Measurements from ENCODE around the gene LAMA2. TPM values are rescaled to one million over a fixed set of nuclear protein-coding genes. Genes with fewer than 3 reads are reported as not detected.
"Not testable (repeated sequence)": the region's sequence is repeated elsewhere in the genome, so short reads cannot be mapped to it uniquely, and the experiment has no call there.

LAMA2 gene
- total RNA-seq, 2 experiments from 2014 or later = 2.0 to 3.0 TPM

GRCh38 chr6:129059650-129060049 lies 176.7 kb downstream of the LAMA2 start:
- Mint-ChIP-seq H3K4me3 (no peak overlapping the region), H3K36me3 (no peaks in the 10 kb centered on the region), H3K9me3 (no peaks in the 10 kb centered on the region), H3K27me3 (peaks cover 4% of the 10 kb centered on the region), H3K27ac (no peak overlapping the region), H3K4me1 (no peaks in the 10 kb centered on the region)
- no peak for DNase-seq

GRCh38 chr6:129069006-129069405 lies 186.1 kb downstream of the LAMA2 start:
- no peak for DNase-seq
- H3K4me1 Mint-ChIP-seq = no peaks in the 10 kb centered on the region
- H3K4me3 Mint-ChIP-seq = no peak overlapping the region
- peaks cover 9% of the 10 kb centered on the region for H3K9me3 Mint-ChIP-seq
- H3K27ac Mint-ChIP-seq = no peak overlapping the region
- H3K36me3 Mint-ChIP-seq = no peaks in the 10 kb centered on the region
- peaks cover 8% of the 10 kb centered on the region for H3K27me3 Mint-ChIP-seq

- DNase-seq = no peak
- H3K4me1 Mint-ChIP-seq = no peaks in the 10 kb centered on the region
- no peak overlapping the region for H3K4me3 Mint-ChIP-seq
- no peaks in the 10 kb centered on the region for H3K36me3 Mint-ChIP-seq
- peaks cover 10% of the 10 kb centered on the region for H3K27me3 Mint-ChIP-seq
- no peaks in the 10 kb centered on the region for H3K9me3 Mint-ChIP-seq
- H3K27ac Mint-ChIP-seq = no peak overlapping the region
These were observed 190.1 kb downstream of the LAMA2 start for GRCh38 chr6:129073051-129073450.

- Mint-ChIP-seq H3K27me3 (peaks cover 13% of the 10 kb centered on the region), H3K9me3 (no peaks in the 10 kb centered on the region), H3K4me3 (no peak overlapping the region), H3K36me3 (no peaks in the 10 kb centered on the region), H3K27ac (no peak overlapping the region), H3K4me1 (no peaks in the 10 kb centered on the region)
- no peak for DNase-seq
These were observed 190.9 kb downstream of the LAMA2 start for GRCh38 chr6:129073691-129074395.

- Mint-ChIP-seq H3K27me3 (peaks cover 3% of the 10 kb centered on the region), H3K4me1 (no peaks in the 10 kb centered on the region), H3K4me3 (no peak overlapping the region), H3K36me3 (no peaks in the 10 kb centered on the region), H3K9me3 (no peaks in the 10 kb centered on the region), H3K27ac (no peak overlapping the region)
- no peak for DNase-seq
These were observed 201.5 kb downstream of the LAMA2 start for GRCh38 chr6:129084406-129084805.

- not testable (repeated sequence) for H3K4me3 Mint-ChIP-seq, H3K36me3 Mint-ChIP-seq, H3K27me3 Mint-ChIP-seq, H3K27ac Mint-ChIP-seq, H3K9me3 Mint-ChIP-seq, H3K4me1 Mint-ChIP-seq, DNase-seq
These were observed 205.5 kb downstream of the LAMA2 start for GRCh38 chr6:129088481-129088880.

- H3K27me3 Mint-ChIP-seq = peaks cover 3% of the 10 kb centered on the region
- H3K9me3 Mint-ChIP-seq = no peaks in the 10 kb centered on the region
- DNase-seq = no peak
- no peaks in the 10 kb centered on the region for H3K36me3 Mint-ChIP-seq
- no peak overlapping the region for H3K4me3 Mint-ChIP-seq
- no peak overlapping the region for H3K27ac Mint-ChIP-seq
- no peaks in the 10 kb centered on the region for H3K4me1 Mint-ChIP-seq
These were observed 206.4 kb downstream of the LAMA2 start for GRCh38 chr6:129089357-129089756.

GRCh38 chr6:129094147-129094546 lies 211.2 kb downstream of the LAMA2 start:
- H3K36me3 Mint-ChIP-seq = no peaks in the 10 kb centered on the region
- no peak overlapping the region for H3K27ac Mint-ChIP-seq
- DNase-seq = no peak
- H3K4me3 Mint-ChIP-seq = no peak overlapping the region
- H3K4me1 Mint-ChIP-seq = no peaks in the 10 kb centered on the region
- H3K27me3 Mint-ChIP-seq = no peaks in the 10 kb centered on the region
- no peaks in the 10 kb centered on the region for H3K9me3 Mint-ChIP-seq

- Mint-ChIP-seq H3K4me1 (no peaks in the 10 kb centered on the region), H3K36me3 (no peaks in the 10 kb centered on the region), H3K4me3 (no peak overlapping the region), H3K9me3 (no peaks in the 10 kb centered on the region), H3K27me3 (no peaks in the 10 kb centered on the region), H3K27ac (no peak overlapping the region)
- DNase-seq = no peak
These were observed 213.8 kb downstream of the LAMA2 start for GRCh38 chr6:129096651-129097290.

- Mint-ChIP-seq H3K4me3 (no peak overlapping the region), H3K36me3 (no peaks in the 10 kb centered on the region), H3K27me3 (no peaks in the 10 kb centered on the region), H3K27ac (no peak overlapping the region), H3K4me1 (no peaks in the 10 kb centered on the region), H3K9me3 (no peaks in the 10 kb centered on the region)
- DNase-seq = no peak
These were observed 215.2 kb downstream of the LAMA2 start for GRCh38 chr6:129098061-129098553.

GRCh38 chr6:129099696-129100095 lies 216.8 kb downstream of the LAMA2 start:
- H3K9me3 Mint-ChIP-seq = no peaks in the 10 kb centered on the region
- no peak overlapping the region for H3K27ac Mint-ChIP-seq
- no peaks in the 10 kb centered on the region for H3K27me3 Mint-ChIP-seq
- no peak overlapping the region for H3K4me3 Mint-ChIP-seq
- no peak for DNase-seq
- no peaks in the 10 kb centered on the region for H3K4me1 Mint-ChIP-seq
- H3K36me3 Mint-ChIP-seq = no peaks in the 10 kb centered on the region

- no peak overlapping the region for H3K4me3 Mint-ChIP-seq
These were observed 217.2 kb downstream of the LAMA2 start for GRCh38 chr6:129100164-129100563.

GRCh38 chr6:129102741-129103140 lies 219.8 kb downstream of the LAMA2 start:
- Mint-ChIP-seq H3K27me3 (peaks cover 7% of the 10 kb centered on the region), H3K4me1 (no peaks in the 10 kb centered on the region)

More at GRCh38 chr6:129100164-129100563, 217.2 kb downstream of the LAMA2 start:
- H3K27ac Mint-ChIP-seq = no peak overlapping the region
- no peaks in the 10 kb centered on the region for H3K9me3 Mint-ChIP-seq
- no peaks in the 10 kb centered on the region for H3K36me3 Mint-ChIP-seq
- no peaks in the 10 kb centered on the region for H3K4me1 Mint-ChIP-seq
- no peak for DNase-seq
- no peaks in the 10 kb centered on the region for H3K27me3 Mint-ChIP-seq

GRCh38 chr6:129104131-129104530 lies 221.2 kb downstream of the LAMA2 start:
- Mint-ChIP-seq H3K4me1 (no peaks in the 10 kb centered on the region), H3K36me3 (no peaks in the 10 kb centered on the region), H3K27ac (no peak overlapping the region), H3K9me3 (no peaks in the 10 kb centered on the region), H3K27me3 (peaks cover 14% of the 10 kb centered on the region), H3K4me3 (no peak overlapping the region)
- DNase-seq = no peak

More at GRCh38 chr6:129102741-129103140, 219.8 kb downstream of the LAMA2 start:
- DNase-seq = no peak
- no peaks in the 10 kb centered on the region for H3K9me3 Mint-ChIP-seq
- H3K36me3 Mint-ChIP-seq = no peaks in the 10 kb centered on the region
- H3K27ac Mint-ChIP-seq = no peak overlapping the region
- no peak overlapping the region for H3K4me3 Mint-ChIP-seq

GRCh38 chr6:129104560-129104959 lies 221.6 kb downstream of the LAMA2 start:
- no peaks in the 10 kb centered on the region for H3K36me3 Mint-ChIP-seq
- peaks cover 14% of the 10 kb centered on the region for H3K27me3 Mint-ChIP-seq
- no peak for DNase-seq
- no peak overlapping the region for H3K4me3 Mint-ChIP-seq
- no peak overlapping the region for H3K27ac Mint-ChIP-seq
- H3K9me3 Mint-ChIP-seq = no peaks in the 10 kb centered on the region
- no peaks in the 10 kb centered on the region for H3K4me1 Mint-ChIP-seq

- H3K27me3 Mint-ChIP-seq = peaks cover 14% of the 10 kb centered on the region
- no peak overlapping the region for H3K4me3 Mint-ChIP-seq
- H3K9me3 Mint-ChIP-seq = no peaks in the 10 kb centered on the region
- no peak overlapping the region for H3K27ac Mint-ChIP-seq
- no peaks in the 10 kb centered on the region for H3K4me1 Mint-ChIP-seq
- no peaks in the 10 kb centered on the region for H3K36me3 Mint-ChIP-seq
- DNase-seq = no peak
These were observed 222.1 kb downstream of the LAMA2 start for GRCh38 chr6:129105035-129105434.
